KMS-11 (cell line): ENCODE measurements around the gene EFCAB11.

Experiments
- H2AFZ ChIP-seq: fragments of 200-600 bp; sonication (generic); 2 replicates; pipeline ENCODE4 v1.6.1; 2016; ENCODE audit warnings: antibody characterized with exemption, mixed run types, low read depth
- H3K27ac ChIP-seq: fragments of 200-600 bp; sonication (generic); 2 replicates; pipeline ENCODE4 v1.6.1; 2016; ENCODE audit warnings: mild to moderate bottlenecking, mixed run types
- H3K27me3 ChIP-seq: fragments of 200-600 bp; sonication (generic); 2 replicates; pipeline ENCODE4 v1.6.1; 2017; ENCODE audit warnings: mild to moderate bottlenecking, low read depth, mixed run types, moderate library complexity; ENCODE audit not compliant: insufficient read depth
- H3K36me3 ChIP-seq: fragments of 200-600 bp; sonication (generic); 2 replicates; pipeline ENCODE4 v1.6.1; 2017; ENCODE audit warnings: mild to moderate bottlenecking, mixed run types; ENCODE audit not compliant: insufficient read depth
- H3K4me1 ChIP-seq: fragments of 200-600 bp; sonication (generic); 2 replicates; pipeline ENCODE4 v1.6.1; 2016; ENCODE audit warnings: mild to moderate bottlenecking, low read depth, mixed run types; ENCODE audit not compliant: poor library complexity, severe bottlenecking
- H3K4me2 ChIP-seq: fragments of 200-600 bp; sonication (generic); 2 replicates; pipeline ENCODE4 v1.7.0; 2016; ENCODE audit warnings: mild to moderate bottlenecking, mixed run types
- H3K4me3 ChIP-seq: fragments of 200-600 bp; sonication (generic); IDR thresholded peaks from 2 replicates; pipeline ENCODE4 v1.6.1; 2017; ENCODE audit warnings: low read depth, low read length, mixed read lengths; ENCODE audit not compliant: insufficient read depth
- H3K79me2 ChIP-seq: fragments of 200-600 bp; sonication (generic); 2 replicates; pipeline ENCODE4 v1.6.1; 2016; ENCODE audit warnings: low read depth, mixed run types; ENCODE audit not compliant: insufficient read depth
- H3K9ac ChIP-seq: fragments of 200-600 bp; sonication (generic); 2 replicates; pipeline ENCODE4 v1.6.1; 2016; ENCODE audit warnings: mild to moderate bottlenecking, mixed run types
- H4K20me1 ChIP-seq: fragments of 200-600 bp; sonication (generic); 2 replicates; pipeline ENCODE4 v1.6.1; 2016; ENCODE audit warnings: mild to moderate bottlenecking, mixed run types; ENCODE audit not compliant: insufficient read depth
- TF ChIP-seq, protein P1 (sequence below): fragments of 200-600 bp; sonication (generic); conservative IDR thresholded peaks from 2 replicates; pipeline ENCODE4 v1.6.1; 2017; ENCODE audit warnings: low read depth, mild to moderate bottlenecking, antibody characterized with exemption, low read length, moderate library complexity, mixed read lengths

EFCAB11 gene

DNA sequence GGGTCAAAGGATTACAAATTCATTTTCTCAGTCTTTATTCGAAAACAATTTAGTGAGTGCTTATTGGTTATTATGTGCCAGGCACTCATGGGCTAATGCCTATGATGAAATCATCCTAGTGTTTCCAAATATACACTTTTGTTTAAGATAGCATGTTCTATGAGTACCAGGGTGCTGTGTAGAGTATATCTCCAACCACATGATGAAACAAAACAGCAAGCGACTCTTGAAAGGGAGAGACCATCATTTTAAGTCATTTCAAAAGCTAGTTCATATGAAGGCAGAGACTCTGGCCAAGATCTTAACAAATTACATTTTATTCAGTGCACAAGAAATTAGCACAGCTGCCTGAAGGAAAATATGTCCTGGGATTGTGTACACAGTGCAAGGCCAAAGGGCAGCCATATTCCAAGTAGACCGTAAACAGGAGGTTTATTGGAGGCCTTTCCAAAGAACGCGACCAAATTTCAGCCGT is 204.2 kb downstream of the EFCAB11 start:
- Histone ChIP-seq H3K36me3 (no peaks in the 10 kb centered on the region), H3K79me2 (no peaks in the 10 kb centered on the region), H3K27me3 (no peaks in the 10 kb centered on the region), H3K4me1 (no peaks in the 10 kb centered on the region), H3K9ac (no peak overlapping the region), H4K20me1 (no peaks in the 10 kb centered on the region), H2AFZ (no peak overlapping the region), H3K27ac (no peak overlapping the region), H3K4me2 (no peak overlapping the region), H3K4me3 (no peak overlapping the region)
- TF ChIP-seq, protein P1, sequence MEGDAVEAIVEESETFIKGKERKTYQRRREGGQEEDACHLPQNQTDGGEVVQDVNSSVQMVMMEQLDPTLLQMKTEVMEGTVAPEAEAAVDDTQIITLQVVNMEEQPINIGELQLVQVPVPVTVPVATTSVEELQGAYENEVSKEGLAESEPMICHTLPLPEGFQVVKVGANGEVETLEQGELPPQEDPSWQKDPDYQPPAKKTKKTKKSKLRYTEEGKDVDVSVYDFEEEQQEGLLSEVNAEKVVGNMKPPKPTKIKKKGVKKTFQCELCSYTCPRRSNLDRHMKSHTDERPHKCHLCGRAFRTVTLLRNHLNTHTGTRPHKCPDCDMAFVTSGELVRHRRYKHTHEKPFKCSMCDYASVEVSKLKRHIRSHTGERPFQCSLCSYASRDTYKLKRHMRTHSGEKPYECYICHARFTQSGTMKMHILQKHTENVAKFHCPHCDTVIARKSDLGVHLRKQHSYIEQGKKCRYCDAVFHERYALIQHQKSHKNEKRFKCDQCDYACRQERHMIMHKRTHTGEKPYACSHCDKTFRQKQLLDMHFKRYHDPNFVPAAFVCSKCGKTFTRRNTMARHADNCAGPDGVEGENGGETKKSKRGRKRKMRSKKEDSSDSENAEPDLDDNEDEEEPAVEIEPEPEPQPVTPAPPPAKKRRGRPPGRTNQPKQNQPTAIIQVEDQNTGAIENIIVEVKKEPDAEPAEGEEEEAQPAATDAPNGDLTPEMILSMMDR, result no peak

DNA sequence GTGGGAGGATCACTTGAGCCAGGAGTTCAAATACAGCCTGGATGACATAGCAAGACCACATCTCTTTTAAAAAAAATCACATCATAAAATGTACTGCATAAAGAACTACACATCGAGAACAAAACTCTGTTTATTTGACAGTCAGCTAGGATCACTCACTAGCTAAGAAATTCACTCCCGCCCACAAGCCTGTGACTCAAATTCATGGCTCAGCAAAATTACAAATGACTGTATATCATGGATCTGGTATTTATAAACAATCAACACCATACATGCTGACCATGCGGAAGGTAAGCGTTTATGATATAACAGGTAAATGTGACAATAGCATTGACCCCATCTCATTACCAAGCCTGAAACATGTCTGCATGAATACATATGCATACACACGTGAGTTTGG is 206.5 kb downstream of the EFCAB11 start:
- no peaks in the 10 kb centered on the region for H4K20me1 ChIP-seq
- TF ChIP-seq, protein P1, result no peak
- H3K79me2 ChIP-seq, result no peaks in the 10 kb centered on the region
- H3K27me3 ChIP-seq, result no peaks in the 10 kb centered on the region
- H3K4me1 ChIP-seq, result no peaks in the 10 kb centered on the region
- H3K9ac ChIP-seq, result no peak overlapping the region
- no peak overlapping the region for H3K27ac ChIP-seq
- no peak overlapping the region for H3K4me2 ChIP-seq
- no peak overlapping the region for H3K4me3 ChIP-seq
- H2AFZ ChIP-seq, result no peak overlapping the region
- no peaks in the 10 kb centered on the region for H3K36me3 ChIP-seq

DNA sequence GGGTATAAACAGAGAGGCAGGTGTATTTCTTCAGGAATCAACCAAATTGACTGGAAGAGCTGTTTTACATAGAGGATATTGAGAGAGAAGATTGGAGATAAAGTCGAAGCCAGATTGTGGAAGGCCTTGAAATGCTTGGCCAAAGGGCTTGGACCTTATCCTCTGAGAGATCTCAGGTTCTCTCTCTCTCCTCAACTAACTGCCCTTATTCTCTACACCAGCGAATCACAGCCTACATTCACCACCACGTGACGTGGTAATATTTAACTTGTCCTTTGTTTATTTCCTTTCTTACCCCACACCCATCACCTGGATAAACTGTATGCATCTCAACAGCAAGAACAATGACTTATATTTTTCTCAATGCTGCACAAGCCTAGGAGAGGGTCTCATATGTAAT is 207.4 kb downstream of the EFCAB11 start:
- TF ChIP-seq, protein P1, result no peak
- H3K4me1 ChIP-seq, result no peaks in the 10 kb centered on the region
- H4K20me1 ChIP-seq, result no peaks in the 10 kb centered on the region
- H2AFZ ChIP-seq, result no peak overlapping the region
- H3K4me3 ChIP-seq, result no peak overlapping the region
- H3K79me2 ChIP-seq, result no peaks in the 10 kb centered on the region
- no peaks in the 10 kb centered on the region for H3K36me3 ChIP-seq
- H3K4me2 ChIP-seq, result no peak overlapping the region
- H3K27me3 ChIP-seq, result no peaks in the 10 kb centered on the region
- no peak overlapping the region for H3K9ac ChIP-seq
- H3K27ac ChIP-seq, result no peak overlapping the region

DNA sequence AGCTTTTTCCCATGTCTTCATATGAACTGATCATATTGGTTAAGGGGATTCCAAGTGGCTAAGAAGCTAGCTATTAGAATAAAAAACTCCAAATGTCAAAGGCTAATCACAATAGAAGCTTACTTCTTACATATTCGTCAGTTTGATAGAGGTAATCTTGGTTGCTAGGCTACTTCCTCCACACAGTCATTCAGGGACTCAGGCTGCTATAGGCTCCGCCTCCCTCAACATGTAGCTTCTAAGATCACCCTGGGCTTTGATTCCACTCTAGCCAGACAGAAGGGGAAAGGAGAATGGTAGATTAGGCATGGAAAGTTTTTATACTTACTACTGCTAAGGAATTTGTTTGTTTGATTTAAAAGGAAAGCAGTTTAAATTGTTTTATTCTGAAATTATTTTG is 207.9 kb downstream of the EFCAB11 start:
- no peak overlapping the region for H3K4me3 ChIP-seq
- TF ChIP-seq, protein P1, result no peak
- no peaks in the 10 kb centered on the region for H3K4me1 ChIP-seq
- no peak overlapping the region for H3K9ac ChIP-seq
- no peak overlapping the region for H2AFZ ChIP-seq
- no peaks in the 10 kb centered on the region for H4K20me1 ChIP-seq
- no peaks in the 10 kb centered on the region for H3K27me3 ChIP-seq
- no peaks in the 10 kb centered on the region for H3K79me2 ChIP-seq
- H3K36me3 ChIP-seq, result no peaks in the 10 kb centered on the region
- H3K4me2 ChIP-seq, result no peak overlapping the region
- no peak overlapping the region for H3K27ac ChIP-seq
